ENCODE data around the gene PDE12.

PDE12 gene, protein sequence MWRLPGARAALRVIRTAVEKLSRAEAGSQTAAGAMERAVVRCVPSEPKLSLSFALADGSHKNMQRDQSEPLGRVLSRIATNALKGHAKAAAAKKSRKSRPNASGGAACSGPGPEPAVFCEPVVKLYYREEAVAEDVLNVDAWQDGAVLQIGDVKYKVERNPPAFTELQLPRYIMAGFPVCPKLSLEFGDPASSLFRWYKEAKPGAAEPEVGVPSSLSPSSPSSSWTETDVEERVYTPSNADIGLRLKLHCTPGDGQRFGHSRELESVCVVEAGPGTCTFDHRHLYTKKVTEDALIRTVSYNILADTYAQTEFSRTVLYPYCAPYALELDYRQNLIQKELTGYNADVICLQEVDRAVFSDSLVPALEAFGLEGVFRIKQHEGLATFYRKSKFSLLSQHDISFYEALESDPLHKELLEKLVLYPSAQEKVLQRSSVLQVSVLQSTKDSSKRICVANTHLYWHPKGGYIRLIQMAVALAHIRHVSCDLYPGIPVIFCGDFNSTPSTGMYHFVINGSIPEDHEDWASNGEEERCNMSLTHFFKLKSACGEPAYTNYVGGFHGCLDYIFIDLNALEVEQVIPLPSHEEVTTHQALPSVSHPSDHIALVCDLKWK

DNA sequence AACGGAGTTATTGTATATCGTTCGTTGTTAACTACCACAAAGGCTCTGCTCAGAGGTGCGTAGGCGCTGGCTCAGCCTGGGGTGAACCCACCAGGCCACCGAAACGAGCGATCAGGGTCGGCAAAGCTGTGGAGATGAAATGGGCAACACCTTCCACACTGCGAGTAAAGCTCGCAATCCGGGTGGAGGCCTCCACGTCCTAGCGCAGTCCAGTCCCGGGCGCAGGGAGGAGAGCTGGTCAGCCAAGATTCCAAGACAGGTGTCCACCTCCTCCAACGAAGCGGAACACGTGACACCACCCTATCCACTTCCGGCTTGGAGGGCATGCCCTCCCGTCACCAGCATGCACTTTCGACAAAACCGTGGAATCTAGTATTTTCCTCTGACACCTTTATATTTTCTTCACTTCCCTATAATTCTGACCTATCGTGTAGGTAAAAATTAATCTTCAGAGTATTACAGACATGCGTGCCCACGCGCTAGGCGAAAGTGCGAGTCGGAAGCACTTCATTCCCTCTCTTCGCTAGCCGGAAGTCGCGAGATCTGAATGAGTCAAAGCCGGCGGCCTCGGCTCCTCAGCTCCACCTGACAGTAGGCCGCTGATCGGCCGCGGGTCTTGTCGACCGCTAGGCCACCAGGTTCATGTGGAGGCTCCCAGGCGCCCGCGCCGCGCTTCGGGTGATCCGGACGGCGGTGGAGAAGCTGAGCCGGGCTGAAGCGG lies at the start of gene PDE12:
Gene PDE12 (plus strand): TSS at position 537 of the 721 bp plus-strand sequence. CDS start 106 bp downstream, at position 643.
- FAIRE-seq (peak; percentile 96), DNase-seq (ENCODE audit: insufficient read length, low spot score) (peak; percentile 71)

DNA sequence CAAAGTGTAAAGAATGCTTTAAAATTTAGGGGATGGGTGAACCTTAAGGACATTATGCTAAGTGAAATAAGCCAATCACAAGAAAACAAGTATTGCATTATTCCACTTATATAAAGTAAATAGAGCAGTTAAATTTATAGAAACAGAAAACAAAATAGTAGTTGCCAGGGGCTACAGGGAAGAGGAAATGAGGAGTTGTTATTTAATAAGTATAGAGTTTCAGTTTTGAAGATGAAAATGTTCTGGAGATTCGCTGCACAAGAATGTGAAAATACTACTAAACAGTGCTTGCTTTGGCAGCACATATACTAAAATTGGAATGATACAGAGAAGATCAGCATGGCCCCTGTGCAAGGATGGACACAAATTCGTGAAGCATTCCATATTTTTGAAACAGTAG lies 43.9 kb upstream of the PDE12 start:
- DNase-seq (ENCODE audit: insufficient read length, low spot score) (no peak), FAIRE-seq (no peak)

DNA sequence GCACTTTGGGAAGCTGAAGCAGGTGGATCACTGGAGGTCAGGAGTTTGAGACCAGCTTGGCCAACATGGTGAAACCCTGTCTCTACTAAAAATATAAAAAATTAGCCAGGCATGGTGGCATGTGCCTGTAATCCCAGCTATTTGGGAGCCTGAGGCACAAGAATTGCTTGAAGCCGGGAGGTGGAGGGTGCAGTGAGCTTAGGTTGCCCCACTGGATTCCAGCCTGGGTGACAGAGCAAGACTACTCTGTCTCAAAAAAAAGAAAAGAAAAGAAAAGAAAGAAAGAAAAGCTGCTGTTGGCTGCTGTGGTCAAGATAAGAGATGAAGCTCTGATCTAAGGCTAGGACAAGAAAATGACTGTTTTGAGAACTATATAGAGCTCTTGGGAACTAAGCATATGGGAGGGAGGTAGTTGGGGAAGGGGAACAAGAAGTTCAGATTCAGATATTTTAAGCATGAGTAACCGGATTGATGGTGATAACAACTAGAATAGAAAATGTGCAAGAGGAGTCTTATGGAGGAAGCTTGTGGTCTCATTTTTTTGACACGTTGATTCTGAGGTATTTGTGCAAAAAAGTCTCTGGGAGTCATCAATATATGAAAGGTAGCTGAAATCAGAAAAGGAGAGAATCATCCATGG lies 37.7 kb upstream of the PDE12 start:
- no peak for FAIRE-seq
- DNase-seq (ENCODE audit: insufficient read length, low spot score): no peak

DNA sequence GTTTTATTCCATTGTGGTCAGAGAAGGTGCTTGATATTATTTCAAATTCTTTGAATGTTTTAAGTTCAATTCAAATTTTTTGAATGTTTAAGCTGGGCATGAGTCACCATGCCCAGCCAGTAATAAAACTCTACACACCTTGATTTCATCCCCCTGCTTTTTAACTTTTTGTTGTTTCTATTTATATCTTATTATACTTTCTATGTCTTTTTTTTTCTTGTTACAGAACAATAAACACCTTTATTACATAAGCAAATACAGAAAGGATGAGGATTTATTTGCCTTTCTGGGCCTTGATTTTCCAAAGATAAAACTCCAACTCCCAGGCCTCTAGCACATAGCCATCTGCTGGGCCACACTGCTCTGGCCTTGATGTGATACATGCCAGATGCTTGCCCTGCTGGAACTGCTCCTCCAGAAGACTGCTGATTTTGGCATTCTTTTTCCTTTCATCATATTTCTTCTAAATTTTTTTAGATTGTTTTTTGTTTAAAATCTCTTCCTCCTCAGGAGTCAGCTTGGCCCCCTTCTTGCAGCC lies 25.9 kb upstream of the PDE12 start:
- no peak for FAIRE-seq
- no peak for DNase-seq (ENCODE audit: insufficient read length, low spot score)

DNA sequence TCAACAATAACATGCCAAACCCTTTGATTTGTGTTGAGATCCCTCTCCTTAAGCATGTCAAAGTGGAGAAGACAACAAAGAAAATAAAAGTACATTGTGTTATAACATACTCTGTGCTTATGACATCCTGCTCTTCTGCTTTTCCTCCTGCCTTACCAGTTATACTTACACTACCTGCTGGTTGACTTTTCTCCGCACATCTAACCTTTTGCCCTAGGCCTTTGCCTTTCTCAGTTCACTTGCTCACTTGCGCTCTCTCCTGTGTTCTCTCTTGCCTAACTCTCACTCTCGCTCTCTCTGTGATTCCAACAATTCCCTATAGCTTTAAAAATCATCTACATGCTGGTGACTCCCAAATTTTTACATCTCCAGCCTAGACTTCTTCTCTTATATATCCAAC lies 17.6 kb upstream of the PDE12 start:
- no peak for DNase-seq (ENCODE audit: insufficient read length, low spot score)
- FAIRE-seq: no peak

DNA sequence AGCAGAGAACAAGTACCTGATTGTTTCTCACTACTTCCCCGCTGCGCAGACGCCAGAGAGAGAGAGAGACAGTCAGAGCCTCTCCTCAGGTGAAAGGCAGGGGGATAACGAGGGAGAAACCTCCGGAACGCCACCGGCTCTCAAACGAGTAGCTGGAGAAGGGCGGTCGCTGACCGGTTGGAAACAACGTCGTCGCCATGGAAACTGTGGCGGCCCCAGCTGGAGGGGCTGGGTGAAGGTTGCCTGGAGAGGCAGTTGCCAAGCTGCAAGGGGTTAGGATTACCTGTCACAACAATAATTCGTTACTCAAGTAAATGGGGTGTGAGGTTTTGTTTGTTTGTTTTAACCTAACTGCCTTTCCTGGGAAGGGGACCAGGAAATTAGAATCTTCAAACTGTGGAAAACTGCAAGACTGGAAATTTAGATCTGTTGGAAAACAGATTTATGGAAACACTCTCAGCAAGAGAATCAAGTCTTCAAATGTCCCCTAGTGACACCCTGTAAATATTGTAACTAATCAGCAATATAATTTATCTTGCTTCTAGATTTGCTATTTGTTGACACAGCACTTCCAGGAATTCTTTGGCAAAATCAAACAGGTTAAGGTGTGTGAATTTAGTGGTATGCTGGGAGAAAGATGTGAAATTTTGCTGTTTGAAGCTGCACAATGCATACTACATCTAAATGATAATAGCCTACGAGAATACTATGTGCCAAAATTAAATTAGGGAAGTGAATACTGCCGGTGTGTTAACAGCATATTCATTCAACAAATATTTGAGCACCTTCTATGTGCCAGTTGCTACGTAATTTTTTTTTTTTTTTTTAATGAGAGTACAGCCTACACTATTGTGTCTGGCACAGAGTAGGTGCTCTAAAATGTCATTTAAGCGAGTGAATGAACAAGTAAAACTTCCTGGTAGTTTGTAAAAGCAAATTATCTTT lies 11.6 kb upstream of the PDE12 start, which contains the start of gene DNAH12:
Gene DNAH12 (minus strand): TSS at position 164 of the 945 bp plus-strand sequence. CDS start 1,474 bp downstream, outside the sequence.
- peak; percentile 8 for DNase-seq (ENCODE audit: insufficient read length, low spot score)
- no peak for FAIRE-seq

DNA sequence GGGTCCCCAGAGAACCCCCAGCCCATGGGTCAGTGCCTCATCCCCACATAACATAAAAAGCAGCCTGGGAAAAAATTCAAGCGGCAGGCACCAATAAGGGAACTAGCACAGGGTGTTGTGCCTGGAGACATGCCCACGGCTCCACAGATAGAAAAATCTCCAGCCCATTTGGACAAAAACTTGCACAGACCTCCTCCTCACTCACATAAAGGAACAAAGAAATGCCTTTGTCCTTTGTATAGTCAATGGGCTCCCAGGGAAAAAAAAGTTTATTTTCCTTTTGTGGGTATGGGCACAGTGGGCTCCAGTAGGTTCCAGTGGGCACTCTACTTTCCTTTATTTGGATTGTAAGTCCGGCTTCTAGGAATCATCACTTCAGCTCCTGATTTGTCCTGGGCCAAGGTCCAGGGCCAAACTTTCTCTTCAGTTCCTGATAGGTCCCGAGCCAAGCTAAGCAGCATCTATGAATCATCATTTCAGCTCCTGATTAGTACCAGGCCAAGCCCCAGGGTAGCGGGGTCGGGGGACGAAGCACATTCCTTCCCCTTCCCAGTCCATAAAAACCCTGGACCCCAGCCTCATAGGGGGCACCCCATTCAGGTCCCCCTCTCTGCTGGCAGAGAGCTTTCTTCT lies 10.3 kb upstream of the PDE12 start:
- FAIRE-seq (no peak), DNase-seq (ENCODE audit: insufficient read length, low spot score) (no peak)

DNA sequence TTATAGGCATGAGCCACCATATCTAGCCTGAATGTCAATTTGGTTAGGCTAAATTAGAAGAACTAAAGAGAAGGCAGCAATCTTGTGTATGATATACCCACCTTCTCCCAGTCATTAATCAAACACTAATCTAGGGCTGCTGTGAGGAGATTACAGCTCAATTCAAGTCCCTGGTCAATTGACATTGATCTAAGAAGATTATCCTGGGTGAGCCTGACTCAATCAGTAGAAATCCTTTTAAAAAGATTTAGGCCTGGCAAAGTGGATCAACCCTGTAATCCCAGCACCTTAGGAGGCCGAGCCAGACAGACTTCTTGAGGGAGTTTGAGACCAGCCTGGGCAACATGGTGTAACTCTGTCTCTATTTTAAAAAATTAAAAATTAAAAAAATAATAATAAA lies 9.5 kb upstream of the PDE12 start:
- no peak for FAIRE-seq
- DNase-seq (ENCODE audit: insufficient read length, low spot score): no peak

DNA sequence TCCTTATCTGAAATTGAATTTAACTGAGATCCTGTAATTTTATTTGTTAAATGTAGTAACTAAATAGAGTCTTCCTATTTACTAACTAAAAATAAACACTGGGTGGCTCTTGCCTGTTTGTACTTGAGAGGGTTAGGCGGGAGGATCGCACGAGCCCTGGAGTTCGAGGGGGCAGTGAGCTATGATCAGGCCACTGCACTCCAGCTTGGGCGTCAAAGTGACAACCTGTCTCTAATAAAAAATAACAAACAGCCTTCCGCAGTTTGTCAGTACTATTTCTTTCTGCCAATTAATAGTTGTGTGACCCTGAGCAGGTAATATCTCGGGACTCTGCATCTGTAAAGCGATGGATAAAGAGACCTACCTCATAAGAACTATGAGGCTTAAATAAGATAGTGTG lies 768 bp upstream of the PDE12 start:
- FAIRE-seq (no peak), DNase-seq (ENCODE audit: insufficient read length, low spot score) (no peak)

DNA sequence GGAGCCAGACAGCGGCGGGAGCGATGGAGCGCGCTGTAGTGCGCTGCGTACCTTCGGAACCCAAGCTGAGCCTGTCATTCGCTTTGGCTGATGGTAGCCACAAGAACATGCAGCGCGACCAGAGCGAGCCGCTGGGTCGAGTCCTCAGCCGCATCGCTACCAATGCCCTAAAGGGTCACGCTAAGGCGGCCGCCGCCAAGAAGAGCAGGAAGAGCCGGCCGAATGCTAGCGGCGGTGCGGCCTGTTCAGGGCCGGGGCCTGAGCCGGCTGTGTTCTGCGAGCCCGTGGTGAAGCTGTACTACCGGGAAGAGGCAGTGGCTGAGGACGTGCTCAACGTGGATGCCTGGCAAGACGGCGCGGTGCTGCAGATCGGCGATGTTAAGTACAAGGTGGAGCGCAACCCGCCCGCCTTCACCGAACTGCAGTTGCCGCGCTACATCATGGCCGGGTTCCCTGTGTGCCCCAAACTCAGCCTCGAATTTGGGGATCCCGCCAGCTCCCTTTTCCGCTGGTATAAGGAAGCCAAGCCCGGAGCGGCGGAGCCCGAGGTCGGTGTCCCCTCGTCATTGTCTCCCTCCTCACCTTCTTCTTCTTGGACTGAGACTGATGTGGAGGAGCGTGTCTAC lies 498 bp downstream of the PDE12 start:
- no peak for FAIRE-seq
- peak; percentile 6 for DNase-seq (ENCODE audit: insufficient read length, low spot score)

DNA sequence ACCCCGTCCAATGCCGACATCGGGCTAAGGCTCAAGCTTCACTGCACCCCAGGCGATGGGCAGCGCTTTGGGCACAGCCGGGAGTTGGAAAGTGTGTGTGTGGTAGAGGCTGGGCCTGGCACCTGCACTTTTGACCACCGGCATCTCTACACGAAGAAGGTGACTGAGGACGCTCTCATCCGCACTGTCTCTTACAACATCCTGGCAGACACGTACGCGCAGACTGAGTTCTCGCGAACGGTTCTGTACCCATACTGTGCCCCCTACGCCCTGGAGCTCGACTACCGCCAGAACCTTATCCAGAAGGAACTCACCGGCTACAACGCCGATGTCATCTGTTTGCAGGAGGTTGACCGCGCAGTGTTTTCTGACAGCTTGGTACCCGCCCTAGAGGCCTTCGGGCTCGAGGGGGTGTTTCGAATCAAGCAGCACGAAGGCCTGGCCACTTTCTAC lies 1.0 kb downstream of the PDE12 start:
- DNase-seq (ENCODE audit: insufficient read length, low spot score) (peak; percentile 20), FAIRE-seq (no peak)

DNA sequence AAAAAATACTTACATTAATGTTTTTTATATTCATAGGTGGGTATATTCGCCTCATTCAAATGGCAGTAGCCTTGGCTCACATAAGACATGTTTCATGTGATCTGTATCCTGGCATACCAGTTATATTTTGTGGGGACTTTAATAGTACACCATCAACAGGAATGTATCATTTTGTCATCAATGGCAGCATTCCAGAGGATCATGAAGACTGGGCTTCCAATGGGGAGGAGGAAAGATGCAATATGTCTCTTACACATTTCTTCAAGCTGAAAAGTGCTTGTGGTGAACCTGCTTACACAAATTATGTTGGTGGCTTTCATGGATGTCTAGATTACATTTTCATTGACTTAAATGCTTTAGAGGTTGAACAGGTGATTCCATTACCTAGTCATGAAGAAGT lies 3.5 kb downstream of the PDE12 start:
- DNase-seq (ENCODE audit: insufficient read length, low spot score): no peak
- no peak for FAIRE-seq

DNA sequence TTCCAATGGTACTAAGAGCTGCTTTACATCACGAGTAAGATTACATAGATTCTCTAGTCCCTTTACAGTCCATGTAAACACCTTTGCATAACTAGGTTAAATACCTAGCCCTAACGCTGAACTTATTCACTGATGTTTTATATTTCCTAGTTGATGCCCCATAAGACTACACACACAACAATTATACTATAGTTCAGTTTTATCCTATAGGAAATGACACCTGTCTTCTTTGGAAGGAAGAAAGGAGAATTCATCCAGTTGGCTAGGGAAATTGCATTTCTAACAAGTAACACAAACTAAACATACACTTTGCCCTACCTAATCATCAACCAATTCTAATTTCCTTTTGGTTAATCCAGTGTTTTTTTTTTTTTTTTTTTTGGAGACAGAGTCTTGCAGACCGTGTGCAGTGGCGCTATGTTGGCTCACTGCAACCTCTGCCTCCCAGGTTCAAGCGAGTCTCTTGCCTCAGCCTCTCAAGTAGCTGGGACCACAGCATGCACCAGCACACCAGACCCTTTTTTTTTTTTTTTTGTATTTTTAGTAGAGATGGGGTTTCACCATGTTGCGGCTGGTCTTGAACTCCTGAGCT lies 13.9 kb downstream of the PDE12 start:
- DNase-seq (ENCODE audit: insufficient read length, low spot score) (no peak), FAIRE-seq (no peak)

DNA sequence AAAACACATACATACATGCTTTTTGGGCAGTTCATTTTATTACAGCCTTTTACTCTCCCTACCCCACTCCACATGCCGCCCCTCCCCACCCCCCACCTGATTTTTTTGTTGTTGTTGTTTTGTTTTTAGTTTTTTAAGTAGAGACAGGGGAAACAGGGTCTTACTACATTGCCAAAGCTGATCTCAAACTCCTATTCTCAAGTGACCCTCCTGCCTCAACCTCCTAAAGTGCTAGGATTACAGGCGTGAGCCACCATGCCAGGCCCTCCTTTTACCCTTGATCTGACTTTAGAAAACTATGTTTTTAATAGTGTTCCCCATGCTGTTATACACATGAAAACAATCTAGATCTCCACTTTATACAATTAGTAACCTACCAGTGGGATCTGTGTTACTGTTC lies 14.8 kb downstream of the PDE12 start:
- FAIRE-seq: no peak
- no peak for DNase-seq (ENCODE audit: insufficient read length, low spot score)

DNA sequence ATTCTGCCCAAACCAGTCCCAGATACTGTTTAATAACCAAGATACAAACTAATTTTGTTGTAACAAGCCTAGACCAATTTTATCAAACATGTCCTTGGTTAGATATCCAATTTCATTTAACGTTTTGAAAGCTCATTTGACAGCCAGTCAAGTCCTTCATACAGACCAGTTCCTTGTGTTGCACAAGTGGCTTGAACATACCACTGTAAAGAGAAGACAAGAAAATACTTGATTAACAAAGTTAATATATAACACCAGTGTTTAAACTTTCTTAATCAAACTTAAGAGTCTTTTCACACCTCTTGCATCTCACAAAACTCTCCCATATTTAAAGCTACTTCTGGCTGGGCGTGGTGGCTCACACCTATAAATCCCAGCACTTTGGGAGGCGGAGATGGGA lies 16.0 kb downstream of the PDE12 start:
- FAIRE-seq (no peak), DNase-seq (ENCODE audit: insufficient read length, low spot score) (no peak)

DNA sequence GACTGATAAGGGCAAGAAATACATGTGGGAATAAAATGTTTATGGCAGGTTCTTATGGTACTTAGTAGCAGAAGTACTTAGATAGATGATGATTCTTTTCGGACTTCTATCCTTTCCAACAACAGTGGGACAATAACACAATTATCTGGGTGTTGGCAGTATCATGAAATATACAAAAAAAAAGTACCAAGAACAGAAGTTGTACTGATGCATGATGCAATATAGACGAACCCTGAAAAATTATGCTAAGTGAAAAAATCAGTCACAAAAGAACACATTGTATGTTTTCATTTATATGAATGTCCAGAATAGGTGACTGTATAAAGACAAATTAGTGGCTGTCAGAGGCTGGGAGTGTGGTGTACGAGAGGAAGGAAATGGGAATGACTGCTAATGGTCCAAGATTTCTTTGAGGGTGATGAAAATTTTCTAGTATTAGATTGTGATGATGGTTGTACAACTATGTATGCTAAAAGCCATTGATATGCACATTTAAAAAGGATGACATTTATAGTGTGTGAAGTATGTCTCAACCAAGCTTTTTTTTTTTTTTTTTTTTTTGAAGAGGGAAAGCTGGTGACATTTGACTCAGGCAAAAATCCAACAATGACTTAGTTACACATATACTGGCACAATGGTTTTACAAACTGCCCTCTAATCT lies 20.0 kb downstream of the PDE12 start:
- DNase-seq (ENCODE audit: insufficient read length, low spot score) (no peak), FAIRE-seq (no peak)

DNA sequence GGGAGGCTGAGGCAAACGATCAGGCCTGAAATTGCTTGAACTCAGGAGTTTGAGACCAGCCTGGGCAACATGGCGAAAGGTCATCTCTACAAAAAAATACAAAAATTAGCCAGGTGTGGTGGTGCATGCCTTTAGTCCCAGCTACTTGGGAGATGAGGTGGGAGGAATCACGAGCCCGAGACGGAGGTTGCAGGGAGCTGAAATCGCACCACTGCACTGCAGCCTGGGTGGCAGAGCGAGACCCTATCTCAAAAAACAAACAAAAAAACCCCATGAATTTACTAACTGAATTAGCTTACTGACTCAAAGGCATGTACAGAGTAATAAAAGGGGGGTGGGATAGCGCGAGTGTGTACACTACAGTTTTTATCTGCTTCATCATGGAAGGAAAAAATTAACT lies 21.7 kb downstream of the PDE12 start:
- DNase-seq (ENCODE audit: insufficient read length, low spot score): no peak
- FAIRE-seq: no peak
